HG03469 (cell line): ENCODE measurements around the gene FOXD3.
A peak's percentile ranks its signal among the peaks of the same experiment; 100 is the strongest.
"Not testable (repeated sequence)": the region's sequence is repeated elsewhere in the genome, so short reads cannot be mapped to it uniquely, and the experiment has no call there.

ENCODE experiments used
- ATAC-seq: cut with Tn5 transposase; IDR thresholded peaks from one replicate; pipeline ENCODE4 v1.9.1; 2021; ENCODE audit warnings: mild to moderate bottlenecking, moderate library complexity, moderate number of reproducible peaks; ENCODE audit not compliant: unreplicated experiment

FOXD3 gene

DNA sequence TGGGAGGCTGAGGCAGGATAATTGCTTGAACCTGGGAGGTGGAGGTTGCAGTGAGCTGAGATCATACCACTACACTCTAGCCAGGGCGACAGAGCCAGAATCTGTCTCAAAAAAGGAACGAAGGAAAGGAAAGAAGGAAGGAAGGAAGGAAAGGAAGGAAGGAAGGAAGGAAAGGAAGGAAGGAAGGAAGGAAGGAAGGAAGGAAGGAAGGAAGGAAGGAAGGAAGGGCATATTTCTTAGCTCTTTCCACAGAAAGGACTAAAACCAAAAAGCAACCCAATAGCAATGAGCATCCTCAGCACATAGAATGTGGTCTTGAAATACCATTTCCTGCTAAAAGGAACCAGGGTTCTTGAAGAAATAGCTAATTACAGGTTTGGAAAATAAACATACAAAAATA lies 33.9 kb downstream of the FOXD3 start:
- ATAC-seq: not testable (repeated sequence)

DNA sequence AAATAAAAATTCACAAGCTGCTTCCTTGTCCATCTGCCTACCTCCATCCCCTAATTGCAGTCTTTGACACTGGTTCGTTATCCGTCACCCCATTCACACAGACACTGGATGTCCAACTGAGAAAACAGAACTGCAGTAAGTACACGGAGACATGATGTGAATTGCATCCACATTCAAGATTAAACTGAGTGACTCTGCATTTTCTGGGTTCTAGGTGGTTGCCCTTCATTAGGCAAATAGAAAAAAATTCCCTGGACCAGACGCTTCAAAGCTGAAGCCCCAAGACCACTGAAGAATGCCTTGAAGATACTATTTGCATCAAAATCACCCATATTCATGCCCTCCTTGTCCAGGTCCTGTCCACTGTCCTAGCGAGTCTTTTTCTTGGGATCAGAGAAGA lies 37.2 kb downstream of the FOXD3 start:
- no peak for ATAC-seq

DNA sequence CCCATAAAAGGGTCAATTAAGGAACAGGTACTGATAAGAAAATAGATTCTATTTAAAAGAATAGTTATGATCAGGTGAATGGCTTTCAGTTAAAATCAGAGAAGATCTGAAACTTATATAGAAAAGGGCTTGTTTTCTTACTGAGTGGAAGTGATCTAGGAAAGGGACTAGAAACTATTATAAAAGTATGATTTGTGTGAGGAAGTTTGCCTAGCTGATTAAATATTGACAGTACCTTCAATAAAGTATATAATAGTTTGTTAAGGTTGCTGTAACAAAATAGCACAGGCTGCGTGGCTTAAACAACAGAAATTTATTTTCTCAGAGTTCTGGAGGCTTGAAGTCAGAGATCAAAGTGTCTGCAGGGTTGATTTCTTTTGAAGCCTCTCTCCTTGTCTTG lies 39.7 kb downstream of the FOXD3 start:
- ATAC-seq: no peak

DNA sequence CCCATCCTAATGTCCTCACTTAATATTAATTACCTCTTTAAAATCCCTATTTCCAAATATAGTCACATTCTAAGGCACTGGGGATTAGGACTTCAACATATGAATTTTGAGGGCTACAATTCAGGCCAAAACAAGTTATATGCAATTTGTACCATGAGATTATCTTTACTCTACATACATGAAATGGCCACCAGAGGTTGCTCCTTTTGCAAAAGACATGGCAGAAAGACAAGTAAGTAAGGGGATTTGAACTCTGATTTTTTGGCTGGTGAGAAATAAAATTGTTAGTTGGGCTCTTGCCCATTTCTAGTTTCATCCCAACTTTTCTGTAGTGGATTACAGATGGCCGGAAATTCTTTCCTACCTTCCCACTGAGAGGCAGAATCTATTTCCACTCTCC lies 40.2 kb downstream of the FOXD3 start:
- no peak for ATAC-seq

DNA sequence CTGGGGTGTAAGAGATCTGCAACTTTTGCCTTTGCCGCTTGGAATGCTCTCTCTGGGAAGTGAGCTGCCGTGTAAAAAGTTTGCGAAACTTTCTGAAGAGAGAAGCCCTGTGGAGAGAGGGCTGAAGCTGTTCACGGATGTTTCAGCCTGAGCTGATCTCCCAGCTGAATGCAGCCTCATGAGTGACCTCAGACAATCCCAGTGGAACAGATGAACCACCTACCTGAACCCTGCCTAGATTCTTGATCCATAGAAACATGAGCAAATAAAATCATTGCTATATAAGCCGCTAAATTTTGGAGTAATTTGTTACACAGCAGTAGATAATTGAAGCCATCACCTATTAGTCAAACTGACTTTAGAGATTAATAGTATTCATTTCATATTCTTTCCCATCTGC lies 40.6 kb downstream of the FOXD3 start:
- ATAC-seq: no peak

DNA sequence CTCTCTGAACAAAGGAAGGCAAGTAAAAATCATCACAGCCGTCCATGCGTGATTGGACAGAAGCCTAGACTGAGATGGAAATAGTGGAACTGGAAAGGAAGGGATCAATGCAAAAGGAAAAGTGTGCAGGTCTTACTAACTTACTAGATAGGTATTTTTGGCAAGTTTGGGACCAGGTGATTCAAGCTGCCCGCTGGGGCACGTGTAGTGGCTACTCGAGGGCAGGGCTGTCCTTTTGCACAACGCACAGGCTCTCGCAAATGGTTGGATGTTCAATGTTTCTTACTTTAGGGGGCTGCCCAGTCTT lies 44.5 kb downstream of the FOXD3 start:
- no peak for ATAC-seq

DNA sequence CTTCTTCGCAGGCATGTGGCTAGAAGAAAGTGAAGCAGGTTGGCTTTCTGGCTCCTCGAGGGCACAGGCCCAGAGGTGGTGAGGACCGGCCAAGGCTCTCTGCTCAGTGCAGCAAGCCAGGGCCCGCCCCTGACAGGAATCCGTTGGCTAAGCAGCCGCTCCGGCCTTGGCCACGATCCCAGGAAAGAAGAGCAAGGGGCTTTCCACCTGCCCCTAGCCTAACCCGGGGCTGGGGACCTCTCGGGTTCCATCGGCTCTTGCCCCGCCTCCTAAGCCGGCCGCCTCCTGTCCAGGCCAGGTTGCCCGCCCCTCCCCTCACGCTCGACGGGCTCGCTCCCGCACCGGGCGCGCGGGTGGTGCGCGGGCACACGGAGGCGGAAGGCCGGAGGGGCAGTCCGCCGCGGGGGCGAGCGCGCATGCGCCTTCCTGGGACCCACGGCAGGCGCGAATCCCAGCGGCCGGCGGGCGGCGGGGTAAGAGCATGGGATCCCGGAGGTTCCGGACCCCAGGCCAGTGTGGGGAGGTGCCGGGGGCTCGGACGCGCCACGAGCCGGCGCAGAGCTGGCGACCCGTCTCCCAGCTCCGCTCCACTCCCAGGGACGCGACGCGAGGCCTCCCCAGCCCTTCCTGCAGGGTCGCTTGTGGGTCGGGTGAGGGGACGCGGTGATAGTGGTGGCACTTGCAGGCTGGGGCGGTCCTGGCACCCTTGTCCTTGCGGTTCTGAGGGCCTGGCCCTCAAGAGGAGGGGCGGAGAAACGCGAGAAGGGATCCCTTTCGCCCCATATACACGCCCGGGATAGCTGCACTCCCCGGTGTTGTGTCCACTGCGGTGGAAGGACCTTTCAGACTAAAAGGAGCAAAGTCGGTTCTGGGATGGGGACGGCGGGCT lies 45.1 kb downstream of the FOXD3 start, which contains the start of gene ALG6:
Gene ALG6 (plus strand): TSS at position 413 of the 889 bp plus-strand sequence. CDS start 3,351 bp downstream, outside the sequence.
- ATAC-seq: peak; percentile 89

DNA sequence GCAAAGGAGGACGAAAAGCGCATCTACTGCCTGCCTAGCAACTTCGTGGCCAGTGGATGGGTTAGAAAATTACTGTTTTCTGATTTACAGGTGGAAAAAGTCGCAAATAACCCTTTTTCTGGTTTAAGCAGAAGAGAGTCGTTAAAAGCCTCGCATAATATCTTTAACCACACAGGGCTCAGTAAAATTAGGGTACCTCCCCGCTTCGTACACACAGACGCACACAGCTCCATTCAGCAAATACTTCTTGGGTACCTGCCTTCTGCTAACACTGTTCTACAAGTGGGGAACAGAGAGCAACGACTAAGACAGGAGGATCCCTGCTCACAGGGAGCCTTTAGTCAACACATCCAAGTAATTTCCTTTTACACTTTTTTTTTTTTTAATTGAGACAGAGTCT lies 45.8 kb downstream of the FOXD3 start:
- ATAC-seq: no peak
